ENCODE results near the gene SLC13A5.
"Not testable (repeated sequence)": the region's sequence is repeated elsewhere in the genome, so short reads cannot be mapped to it uniquely, and the experiment has no call there.

DNA sequence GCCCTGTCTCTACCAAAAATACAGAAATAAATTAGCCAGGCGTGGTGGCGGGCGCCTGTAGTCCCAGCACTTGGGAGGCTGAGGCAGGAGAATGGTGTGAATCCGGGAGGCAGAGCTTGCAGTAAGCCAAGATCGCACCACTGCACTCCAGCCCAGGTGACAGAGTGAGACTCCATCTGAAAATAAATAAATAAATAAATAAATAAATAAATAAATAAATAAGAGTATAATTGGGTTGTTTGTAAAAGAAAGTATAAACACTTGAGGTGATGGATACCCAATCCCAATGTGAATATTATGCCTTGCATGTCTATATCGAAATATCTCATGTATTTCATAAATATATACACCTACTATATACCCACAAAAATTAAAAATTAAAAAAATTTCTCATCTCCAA, 33.5 kb upstream of the SLC13A5 start:
- TF ChIP-seq EZH2 (IDR thresholded peaks at IDR 0.05); POLR2AphosphoS5 (IDR thresholded peaks at IDR 0.05; ENCODE audit: borderline replicate concordance, low read depth, low read length): not testable (repeated sequence)
